ENCODE results near the gene FEZ2. TPM values are rescaled to one million over a fixed set of nuclear protein-coding genes. Genes with fewer than 3 reads are reported as not detected.

FEZ2 gene
- total RNA-seq, 1 experiment from 2014 or later, result 14.8 TPM

DNA sequence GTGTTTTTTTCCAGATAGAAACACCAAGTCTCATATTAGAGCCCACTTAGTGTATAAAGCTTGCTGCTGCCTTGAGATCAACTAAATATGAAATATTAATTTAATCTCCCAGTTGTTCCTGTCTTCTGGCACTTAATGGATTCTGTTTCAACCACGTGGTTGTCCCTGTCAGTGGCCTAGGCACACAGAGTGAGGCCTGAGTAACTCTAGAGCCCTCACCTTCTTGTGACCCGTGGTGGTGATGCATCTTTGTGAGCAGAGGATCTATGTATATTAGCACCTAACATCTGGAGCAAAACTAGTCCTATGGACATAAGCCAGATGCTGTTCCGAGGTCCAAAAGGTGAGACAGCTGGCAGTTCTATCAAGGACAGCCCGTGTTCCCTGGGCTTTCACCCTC is 74.8 kb downstream of the FEZ2 start:
- TF ChIP-seq, protein P1, sequence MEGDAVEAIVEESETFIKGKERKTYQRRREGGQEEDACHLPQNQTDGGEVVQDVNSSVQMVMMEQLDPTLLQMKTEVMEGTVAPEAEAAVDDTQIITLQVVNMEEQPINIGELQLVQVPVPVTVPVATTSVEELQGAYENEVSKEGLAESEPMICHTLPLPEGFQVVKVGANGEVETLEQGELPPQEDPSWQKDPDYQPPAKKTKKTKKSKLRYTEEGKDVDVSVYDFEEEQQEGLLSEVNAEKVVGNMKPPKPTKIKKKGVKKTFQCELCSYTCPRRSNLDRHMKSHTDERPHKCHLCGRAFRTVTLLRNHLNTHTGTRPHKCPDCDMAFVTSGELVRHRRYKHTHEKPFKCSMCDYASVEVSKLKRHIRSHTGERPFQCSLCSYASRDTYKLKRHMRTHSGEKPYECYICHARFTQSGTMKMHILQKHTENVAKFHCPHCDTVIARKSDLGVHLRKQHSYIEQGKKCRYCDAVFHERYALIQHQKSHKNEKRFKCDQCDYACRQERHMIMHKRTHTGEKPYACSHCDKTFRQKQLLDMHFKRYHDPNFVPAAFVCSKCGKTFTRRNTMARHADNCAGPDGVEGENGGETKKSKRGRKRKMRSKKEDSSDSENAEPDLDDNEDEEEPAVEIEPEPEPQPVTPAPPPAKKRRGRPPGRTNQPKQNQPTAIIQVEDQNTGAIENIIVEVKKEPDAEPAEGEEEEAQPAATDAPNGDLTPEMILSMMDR (IDR thresholded peaks at IDR 0.05 in 2 of 3, conservative IDR thresholded peaks at IDR 0.05 in 1 of 3; ENCODE audit: borderline replicate concordance in 1 of 3, insufficient read depth in 1 of 3, low read depth in 2 of 3, low read length in 2 of 3), result no peak
- TF ChIP-seq ELF1 (IDR thresholded peaks at IDR 0.05; ENCODE audit: borderline replicate concordance, low read depth), result no peak
- TF ChIP-seq RAD21 (IDR thresholded peaks at IDR 0.05; ENCODE audit: low read depth), result no peak
- no peak for TF ChIP-seq SP1 (IDR thresholded peaks at IDR 0.05; ENCODE audit: low read depth)
- TF ChIP-seq CEBPB (IDR thresholded peaks at IDR 0.05; ENCODE audit: low read depth), result no peak
- no peak for TF ChIP-seq POLR2AphosphoS5 (IDR thresholded peaks at IDR 0.05; ENCODE audit: low read depth, low read length)
- no peak for TF ChIP-seq ZBTB33 (IDR thresholded peaks at IDR 0.05; ENCODE audit: extremely low read depth, insufficient replicate concordance, low read length)
- no peak for TF ChIP-seq POLR2A (IDR thresholded peaks at IDR 0.05; ENCODE audit: borderline replicate concordance, extremely low read depth, insufficient read depth, insufficient read length)
- no peak for TF ChIP-seq EZH2phosphoT487 (IDR thresholded peaks at IDR 0.05; ENCODE audit: borderline replicate concordance)
- no peak for TF ChIP-seq ZFX (IDR thresholded peaks at IDR 0.05)
- H3K9ac ChIP-seq (ENCODE audit: low read length), result no peak overlapping the region
- H3K27ac ChIP-seq (ENCODE audit: low read depth, low read length), result no peak overlapping the region
- BruUV-seq (replicated peaks), result no TSS peak
- intact Hi-C loops (cut with micrococcal nuclease), result no loop called here
- H3K79me2 ChIP-seq (ENCODE audit: insufficient read depth, low read length), result no peaks in the 10 kb centered on the region
- H2AFZ ChIP-seq (ENCODE audit: low read depth, low read length, poor library complexity, severe bottlenecking), result no peak overlapping the region
- no peaks in the 10 kb centered on the region for H3K9me2 ChIP-seq (ENCODE audit: insufficient read depth)
- peaks cover 0 to 6% of the 10 kb centered on the region in 2 experiments; a peak in 1 of 4 replicates for H3K36me3 ChIP-seq (ENCODE audit: control insufficient read depth in 1 of 2, insufficient read depth in 2 of 2, low read length in 2 of 2)
- no peaks in the 10 kb centered on the region for H3K4me1 ChIP-seq (ENCODE audit: control insufficient read depth in 1 of 2, insufficient read depth in 2 of 2, low read length in 2 of 2)
- no peaks in the 10 kb centered on the region for H4K20me1 ChIP-seq (ENCODE audit: insufficient read depth)
- ChIA-PET POLR2A (no interaction called here), CTCF (no interaction called here), RAD21 (ENCODE audit: low non-redundant PET in 1 of 2, low total read pairs in 2 of 2, uncharacterized antibody in 2 of 2, unreplicated experiment in 2 of 2) (no interaction called here)
- no peaks in the 10 kb centered on the region for H3K27me3 ChIP-seq (ENCODE audit: insufficient read depth, low read length)
- DNase-seq (ENCODE audit: low read depth, low spot score) (no peak), ATAC-seq (no peak)
- no peaks in the 10 kb centered on the region for H3K9me3 ChIP-seq (ENCODE audit: control insufficient read depth in 1 of 2, insufficient read depth in 1 of 2, low read depth in 1 of 2, low read length in 2 of 2)
- no peak overlapping the region for H3K4me2 ChIP-seq (ENCODE audit: low read length)
- no peak overlapping the region for H3K4me3 ChIP-seq (replicated peaks in 1 of 2; ENCODE audit: low read depth in 1 of 2, low read length in 2 of 2)
